Neural cell (in vitro differentiated cells): ENCODE measurements around the gene PLEKHA1. TPM values are rescaled to one million over a fixed set of nuclear protein-coding genes. Genes with fewer than 3 reads are reported as not detected.

Source experiments
- H2AFZ ChIP-seq: fragments of 200-600, 300-800 bp; sonication (generic), shearing (Covaris generic); 2 replicates; pipeline ENCODE4 v1.6.0; 2014; ENCODE audit warnings: low read depth, mild to moderate bottlenecking, antibody characterized with exemption, low read length, moderate library complexity
- H3F3A ChIP-seq: fragments of 200-600 bp; shearing (Covaris generic); 2 replicates; pipeline ENCODE4 v1.6.1; 2016; ENCODE audit warnings: mild to moderate bottlenecking, moderate library complexity, mixed read lengths, antibody characterized with exemption, low read length; ENCODE audit not compliant: insufficient read depth, poor library complexity, severe bottlenecking
- H3K27ac ChIP-seq: fragments of 200-600, 300-800 bp; sonication (generic), shearing (Covaris generic); 2 replicates; pipeline ENCODE4 v1.5.1; 2014; ENCODE audit warnings: mild to moderate bottlenecking, low read length, moderate library complexity
- H3K27me3 ChIP-seq: fragments of 300-800, 200-600 bp; sonication (generic), shearing (Covaris generic); 2 replicates; pipeline ENCODE4 v1.6.0; 2014; ENCODE audit warnings: mild to moderate bottlenecking, low read depth, low read length, moderate library complexity; ENCODE audit not compliant: insufficient read depth
- H3K36me3 ChIP-seq: fragments of 300-800, 200-600 bp; sonication (generic), shearing (Covaris generic); 2 replicates; pipeline ENCODE4 v1.5.1; 2014; ENCODE audit warnings: mild to moderate bottlenecking, antibody characterized with exemption, low read length, moderate library complexity; ENCODE audit not compliant: insufficient read depth
- H3K4me2 ChIP-seq: fragments of 300-800, 200-600 bp; sonication (generic), shearing (Covaris generic); 2 replicates; pipeline ENCODE4 v1.6.0; 2014; ENCODE audit warnings: mild to moderate bottlenecking, low read length
- H3K4me3 ChIP-seq: fragments of 300-800, 200-600 bp; sonication (generic), shearing (Covaris generic); 2 replicates; pipeline ENCODE4 v1.5.1; 2014; ENCODE audit warnings: mild to moderate bottlenecking, low read length, moderate library complexity
- H3K79me2 ChIP-seq: fragments of 200-600 bp; shearing (Covaris generic); replicated peaks from 2 replicates; pipeline ENCODE4 v1.6.0; 2014; ENCODE audit warnings: mild to moderate bottlenecking, low read length, moderate library complexity; ENCODE audit not compliant: insufficient read depth
- H3K9ac ChIP-seq: fragments of 300-800, 200-600 bp; sonication (generic), shearing (Covaris generic); 2 replicates; pipeline ENCODE4 v1.6.1; 2016; ENCODE audit warnings: mild to moderate bottlenecking, low read length, mixed read lengths
- H3K9me2 ChIP-seq: fragments of 200-600 bp; shearing (Covaris generic); 2 replicates; pipeline ENCODE4 v1.6.1; 2016; ENCODE audit warnings: mild to moderate bottlenecking, low read length, mixed read lengths; ENCODE audit not compliant: insufficient read depth
- H3K9me3 ChIP-seq: fragments of 200-600, 300-800 bp; sonication (generic), shearing (Covaris generic); 2 replicates; pipeline ENCODE4 v1.6.1; 2016; ENCODE audit warnings: mild to moderate bottlenecking, mixed run types, low read length, moderate library complexity, mixed read lengths
- H4K20me1 ChIP-seq: fragments of 200-600 bp; shearing (Covaris generic); 2 replicates; pipeline ENCODE4 v1.6.1; 2016; ENCODE audit warnings: mild to moderate bottlenecking, mixed run types; ENCODE audit not compliant: insufficient read depth
- CTCF ChIP-seq: fragments of 450-650 bp; IDR thresholded peaks from 2 replicates; pipeline ENCODE4 v1.5.1; 2014; ENCODE audit warnings: antibody characterized with exemption, mild to moderate bottlenecking, moderate library complexity; ENCODE audit not compliant: poor library complexity, severe bottlenecking
- EP300 ChIP-seq: fragments of 450-650 bp; conservative IDR thresholded peaks from 2 replicates; pipeline ENCODE4 v1.6.1; 2014; ENCODE audit warnings: antibody characterized with exemption, mild to moderate bottlenecking, moderate library complexity; ENCODE audit not compliant: poor library complexity, severe bottlenecking
- EZH2 ChIP-seq: fragments of 200-600, 300-800 bp; shearing (Covaris generic), sonication (generic); IDR thresholded peaks from 2 replicates; pipeline ENCODE4 v1.6.1; 2014; ENCODE audit warnings: antibody characterized with exemption, low read length, borderline replicate concordance, mild to moderate bottlenecking; ENCODE audit not compliant: insufficient read depth, poor library complexity, severe bottlenecking
- MXI1 ChIP-seq: fragments of 450-650 bp; conservative IDR thresholded peaks from 2 replicates; pipeline ENCODE4 v1.6.1; 2014; ENCODE audit warnings: antibody characterized with exemption, mild to moderate bottlenecking; ENCODE audit not compliant: poor library complexity, severe bottlenecking
- POLR2AphosphoS5 ChIP-seq: IDR thresholded peaks from 2 replicates; pipeline ENCODE4 v1.6.1; 2012
- RAD21 ChIP-seq: fragments of 450-650 bp; conservative IDR thresholded peaks from 2 replicates; pipeline ENCODE4 v1.6.1; 2014; ENCODE audit warnings: antibody characterized with exemption, mild to moderate bottlenecking, moderate library complexity
- REST ChIP-seq: IDR thresholded peaks from 2 replicates; pipeline ENCODE4 v1.6.1; 2012; ENCODE audit warnings: borderline replicate concordance
- SMC3 ChIP-seq: fragments of 450-650 bp; conservative IDR thresholded peaks from 2 replicates; pipeline ENCODE4 v1.6.1; 2014; ENCODE audit warnings: antibody characterized with exemption, mild to moderate bottlenecking, moderate library complexity; ENCODE audit not compliant: poor library complexity
- TAF1 ChIP-seq: IDR thresholded peaks from 2 replicates; pipeline ENCODE4 v1.6.1; 2012; ENCODE audit warnings: low read depth
- polyA plus RNA-seq: library from polyadenylated mRNA; depleted of rRNA; stranded (reverse); fragments of >200 nt; gene quantifications from 2 replicates; pipeline ENCODE4 v1.2.3, GENCODE V29; 2014

Gene PLEKHA1
- polyA plus RNA-seq, 1 donor from 2014 or later = 91.9 TPM

- no peak overlapping the region for H3K4me3 ChIP-seq
- no peaks in the 10 kb centered on the region for H3F3A ChIP-seq
- TF ChIP-seq EP300 = no peak
- no peak for TF ChIP-seq MXI1
- TF ChIP-seq EZH2 = no peak
- H3K36me3 ChIP-seq = no peaks in the 10 kb centered on the region
- no peaks in the 10 kb centered on the region for H3K9me3 ChIP-seq
- H3K9ac ChIP-seq = no peak overlapping the region
- no peaks in the 10 kb centered on the region for H3K79me2 ChIP-seq
- peaks cover 40% of the 10 kb centered on the region for H3K27me3 ChIP-seq
- H4K20me1 ChIP-seq = no peaks in the 10 kb centered on the region
- no peak overlapping the region for H2AFZ ChIP-seq
- H3K4me2 ChIP-seq = no peak overlapping the region
- no peaks in the 10 kb centered on the region for H3K9me2 ChIP-seq
- no peak overlapping the region for H3K27ac ChIP-seq
Measured at GRCh38 chr10:122464586-122464985, 90.1 kb downstream of the PLEKHA1 start.

GRCh38 chr10:122465401-122466040, 91.0 kb downstream of the PLEKHA1 start:
- H3K27ac ChIP-seq = no peak overlapping the region
- no peaks in the 10 kb centered on the region for H3K9me3 ChIP-seq
- no peaks in the 10 kb centered on the region for H3K36me3 ChIP-seq
- H2AFZ ChIP-seq = no peak overlapping the region
- H4K20me1 ChIP-seq = no peaks in the 10 kb centered on the region
- H3K4me2 ChIP-seq = no peak overlapping the region
- H3K79me2 ChIP-seq = no peaks in the 10 kb centered on the region
- no peak overlapping the region for H3K4me3 ChIP-seq
- H3F3A ChIP-seq = no peaks in the 10 kb centered on the region
- TF ChIP-seq TAF1 (no peak), EZH2 (no peak), SMC3 (no peak), POLR2AphosphoS5 (no peak), REST (no peak), CTCF (no peak), RAD21 (no peak), EP300 (no peak), MXI1 (no peak)
- H3K9me2 ChIP-seq = no peaks in the 10 kb centered on the region
- peaks cover 31% of the 10 kb centered on the region for H3K27me3 ChIP-seq
- H3K9ac ChIP-seq = no peak overlapping the region

GRCh38 chr10:122466951-122467381, 92.5 kb downstream of the PLEKHA1 start:
- Histone ChIP-seq H3K27ac (no peak overlapping the region), H3K36me3 (no peaks in the 10 kb centered on the region), H3K4me3 (no peak overlapping the region)

More at GRCh38 chr10:122466951-122467381, 92.5 kb downstream of the PLEKHA1 start:
- Histone ChIP-seq H3K27me3 (peaks cover 22% of the 10 kb centered on the region), H3K9ac (no peak overlapping the region), H3F3A (no peaks in the 10 kb centered on the region), H4K20me1 (no peaks in the 10 kb centered on the region), H3K4me2 (no peak overlapping the region), H3K9me3 (no peaks in the 10 kb centered on the region), H2AFZ (no peak overlapping the region), H3K9me2 (no peaks in the 10 kb centered on the region), H3K79me2 (no peaks in the 10 kb centered on the region)
- TF ChIP-seq TAF1 (no peak), EP300 (no peak), MXI1 (no peak), SMC3 (no peak), REST (no peak), RAD21 (no peak), POLR2AphosphoS5 (no peak), CTCF (no peak), EZH2 (no peak)
